ENCODE measurements around the gene MRPS22.

MRPS22 gene

GRCh38 chr3:139343895-139344856 is at the start of gene MRPS22:
Gene MRPS22, plus strand, starts transcription at chr3:139344020. Its CDS starts 7 bp downstream, at chr3:139344027.
- Histone ChIP-seq H3K9ac (no peak within 1 kb of the TSS), H2AFZ (peak within 1 kb of the TSS; percentile 97), H3K4me1 (peaks cover 12% of the 10 kb centered on the region), H3K4me2 (ENCODE audit: low read length) (peak within 1 kb of the TSS; percentile 66), H3K9me3 (ENCODE audit: control insufficient read depth, low read length) (no peaks in the 10 kb centered on the region), H3K36me3 (ENCODE audit: control insufficient read depth, insufficient read depth, low read length) (no peaks in the 10 kb centered on the region), H3K27me3 (ENCODE audit: control insufficient read depth, insufficient read depth, low read length) (no peaks in the 10 kb centered on the region), H3K27ac (peak within 1 kb of the TSS; percentile 86), H3K79me2 (peaks cover 12% of the 10 kb centered on the region), H3K4me3 (ENCODE audit: low read depth, low read length) (peak within 1 kb of the TSS; percentile 90)
- no peak for TF ChIP-seq CTCF (IDR thresholded peaks at IDR 0.05)

- Histone ChIP-seq H3K9ac (no peak overlapping the region), H3K36me3 (ENCODE audit: control insufficient read depth, insufficient read depth, low read length) (no peaks in the 10 kb centered on the region), H3K4me2 (ENCODE audit: low read length) (no peak overlapping the region), H3K4me1 (no peaks in the 10 kb centered on the region), H3K27ac (no peak overlapping the region), H3K9me3 (ENCODE audit: control insufficient read depth, low read length) (no peaks in the 10 kb centered on the region), H2AFZ (no peak overlapping the region), H3K79me2 (no peaks in the 10 kb centered on the region), H3K27me3 (ENCODE audit: control insufficient read depth, insufficient read depth, low read length) (no peaks in the 10 kb centered on the region), H3K4me3 (ENCODE audit: low read depth, low read length) (no peak overlapping the region)
- no peak for TF ChIP-seq CTCF (IDR thresholded peaks at IDR 0.05)
Measured at GRCh38 chr3:139295040-139295439, 48.8 kb upstream of the MRPS22 start.

- no peaks in the 10 kb centered on the region for H3K79me2 ChIP-seq
- no peak overlapping the region for H3K4me2 ChIP-seq (ENCODE audit: low read length)
- H2AFZ ChIP-seq: no peak overlapping the region
- no peak overlapping the region for H3K9ac ChIP-seq
- H3K27ac ChIP-seq: no peak overlapping the region
- H3K9me3 ChIP-seq (ENCODE audit: control insufficient read depth, low read length): no peaks in the 10 kb centered on the region
- no peaks in the 10 kb centered on the region for H3K4me1 ChIP-seq
- TF ChIP-seq CTCF (IDR thresholded peaks at IDR 0.05): no peak
- H3K36me3 ChIP-seq (ENCODE audit: control insufficient read depth, insufficient read depth, low read length): no peaks in the 10 kb centered on the region
- H3K27me3 ChIP-seq (ENCODE audit: control insufficient read depth, insufficient read depth, low read length): no peaks in the 10 kb centered on the region
- H3K4me3 ChIP-seq (ENCODE audit: low read depth, low read length): no peak overlapping the region
Measured at GRCh38 chr3:139296141-139296718, 47.6 kb upstream of the MRPS22 start.

GRCh38 chr3:139297588-139298311 is 46.1 kb upstream of the MRPS22 start:
- Histone ChIP-seq H3K9me3 (ENCODE audit: control insufficient read depth, low read length) (no peaks in the 10 kb centered on the region), H3K27me3 (ENCODE audit: control insufficient read depth, insufficient read depth, low read length) (no peaks in the 10 kb centered on the region), H2AFZ (no peak overlapping the region), H3K27ac (no peak overlapping the region), H3K36me3 (ENCODE audit: control insufficient read depth, insufficient read depth, low read length) (no peaks in the 10 kb centered on the region), H3K9ac (no peak overlapping the region), H3K4me2 (ENCODE audit: low read length) (no peak overlapping the region), H3K4me1 (no peaks in the 10 kb centered on the region), H3K79me2 (no peaks in the 10 kb centered on the region), H3K4me3 (ENCODE audit: low read depth, low read length) (no peak overlapping the region)
- TF ChIP-seq CTCF (IDR thresholded peaks at IDR 0.05): no peak
